Measurements from ENCODE around the gene PVALEF. TPM values are rescaled to one million over a fixed set of nuclear protein-coding genes. Genes with fewer than 3 reads are reported as not detected.

PVALEF gene
- total RNA-seq, 4 donors from 2014 or later, result not detected

DNA sequence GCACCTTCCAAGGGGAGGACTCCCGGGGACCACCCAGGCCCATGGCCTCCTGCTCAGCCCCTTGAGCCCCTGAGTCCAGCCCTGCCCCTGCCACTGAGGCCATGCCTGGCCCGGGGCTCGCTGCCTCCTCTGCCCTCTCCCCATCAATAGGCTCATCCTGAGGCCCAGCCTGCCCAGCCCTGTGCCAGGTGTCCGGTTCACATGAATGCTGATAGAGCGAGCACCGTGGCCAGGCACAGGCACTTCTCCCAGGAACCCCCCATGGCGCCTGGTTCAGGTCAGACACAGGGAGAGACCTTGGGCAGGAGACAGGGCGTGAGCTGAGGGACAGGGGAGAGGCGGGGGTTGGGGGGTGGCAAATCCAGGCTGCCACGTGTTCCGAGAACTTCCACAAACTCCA is 2.8 kb upstream of the PVALEF start:
- TF ChIP-seq, protein P1, sequence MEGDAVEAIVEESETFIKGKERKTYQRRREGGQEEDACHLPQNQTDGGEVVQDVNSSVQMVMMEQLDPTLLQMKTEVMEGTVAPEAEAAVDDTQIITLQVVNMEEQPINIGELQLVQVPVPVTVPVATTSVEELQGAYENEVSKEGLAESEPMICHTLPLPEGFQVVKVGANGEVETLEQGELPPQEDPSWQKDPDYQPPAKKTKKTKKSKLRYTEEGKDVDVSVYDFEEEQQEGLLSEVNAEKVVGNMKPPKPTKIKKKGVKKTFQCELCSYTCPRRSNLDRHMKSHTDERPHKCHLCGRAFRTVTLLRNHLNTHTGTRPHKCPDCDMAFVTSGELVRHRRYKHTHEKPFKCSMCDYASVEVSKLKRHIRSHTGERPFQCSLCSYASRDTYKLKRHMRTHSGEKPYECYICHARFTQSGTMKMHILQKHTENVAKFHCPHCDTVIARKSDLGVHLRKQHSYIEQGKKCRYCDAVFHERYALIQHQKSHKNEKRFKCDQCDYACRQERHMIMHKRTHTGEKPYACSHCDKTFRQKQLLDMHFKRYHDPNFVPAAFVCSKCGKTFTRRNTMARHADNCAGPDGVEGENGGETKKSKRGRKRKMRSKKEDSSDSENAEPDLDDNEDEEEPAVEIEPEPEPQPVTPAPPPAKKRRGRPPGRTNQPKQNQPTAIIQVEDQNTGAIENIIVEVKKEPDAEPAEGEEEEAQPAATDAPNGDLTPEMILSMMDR (IDR thresholded peaks at IDR 0.05), result no peak
- no peak for DNase-seq (ENCODE audit: low spot score)
- no peak for ATAC-seq (ENCODE audit: low FRiP score)

DNA sequence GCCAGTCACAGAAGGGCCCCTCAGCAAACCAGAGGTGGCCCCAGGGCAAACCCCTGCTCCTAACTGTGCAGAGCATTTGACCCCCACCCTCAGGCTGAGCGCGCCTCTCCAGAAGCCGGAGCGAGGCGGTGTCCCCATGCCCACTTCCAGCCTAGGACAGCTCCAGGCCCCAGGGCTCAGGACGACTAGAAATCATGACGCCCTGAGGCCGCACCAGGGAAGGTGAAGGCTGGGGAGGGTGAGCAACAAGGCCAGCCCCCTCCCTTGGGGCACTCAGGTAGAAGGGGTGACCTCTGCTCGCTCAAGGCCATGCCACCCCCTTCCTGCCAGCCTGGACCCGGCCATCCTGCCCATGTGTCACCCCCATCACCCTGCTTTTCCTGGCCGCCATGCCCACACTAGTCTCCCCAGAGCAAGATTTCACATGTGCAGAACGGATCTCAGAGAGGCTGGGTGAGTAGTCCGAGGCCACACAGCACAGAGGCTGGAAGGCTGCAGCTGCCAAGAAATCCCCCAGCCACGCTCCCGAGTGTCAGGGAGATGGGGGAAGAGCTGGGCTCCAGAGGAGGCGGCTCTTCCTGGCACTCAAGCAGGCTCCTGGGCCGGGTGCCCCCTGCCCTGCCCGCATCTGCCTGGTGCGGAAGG is 2.1 kb upstream of the PVALEF start:
- no peak for ATAC-seq (ENCODE audit: low FRiP score)
- no peak for DNase-seq (ENCODE audit: low spot score)
- TF ChIP-seq, protein P1 (IDR thresholded peaks at IDR 0.05), result no peak

DNA sequence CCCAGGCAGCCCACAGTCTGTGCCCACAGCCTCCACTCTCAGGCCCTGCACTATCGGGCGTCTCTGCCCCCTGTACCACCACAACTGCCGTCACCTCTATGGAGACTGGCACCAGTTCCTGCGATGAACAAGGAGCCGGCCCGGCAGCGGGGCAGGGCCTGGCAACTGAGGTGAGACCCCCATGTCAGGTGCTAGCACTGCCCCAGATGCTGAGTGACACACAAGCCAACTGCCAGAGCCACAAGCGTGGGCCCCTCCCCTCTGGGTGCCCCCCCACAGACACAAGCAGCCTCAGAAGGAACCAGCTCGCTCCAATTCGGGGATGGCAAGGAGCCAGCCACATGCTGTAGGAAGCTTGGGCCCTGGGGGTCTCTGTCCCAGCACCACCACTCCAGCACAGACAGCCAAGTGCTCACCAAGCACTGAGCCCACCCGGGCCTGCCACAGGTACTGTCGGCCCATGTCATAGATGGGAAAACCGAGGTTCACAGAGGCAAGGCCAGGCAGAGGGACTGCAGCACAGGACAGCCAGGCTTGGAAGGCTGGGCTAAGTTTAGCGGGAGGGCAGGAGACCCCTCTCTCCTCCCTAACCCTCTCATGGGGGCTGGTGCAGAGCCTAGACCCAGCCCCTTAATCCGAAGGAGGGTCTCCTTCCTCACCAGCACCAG is 1.5 kb upstream of the PVALEF start:
- TF ChIP-seq, protein P1 (IDR thresholded peaks at IDR 0.05), result no peak
- ATAC-seq (ENCODE audit: low FRiP score) (no peak), DNase-seq (ENCODE audit: low spot score) (no peak)

DNA sequence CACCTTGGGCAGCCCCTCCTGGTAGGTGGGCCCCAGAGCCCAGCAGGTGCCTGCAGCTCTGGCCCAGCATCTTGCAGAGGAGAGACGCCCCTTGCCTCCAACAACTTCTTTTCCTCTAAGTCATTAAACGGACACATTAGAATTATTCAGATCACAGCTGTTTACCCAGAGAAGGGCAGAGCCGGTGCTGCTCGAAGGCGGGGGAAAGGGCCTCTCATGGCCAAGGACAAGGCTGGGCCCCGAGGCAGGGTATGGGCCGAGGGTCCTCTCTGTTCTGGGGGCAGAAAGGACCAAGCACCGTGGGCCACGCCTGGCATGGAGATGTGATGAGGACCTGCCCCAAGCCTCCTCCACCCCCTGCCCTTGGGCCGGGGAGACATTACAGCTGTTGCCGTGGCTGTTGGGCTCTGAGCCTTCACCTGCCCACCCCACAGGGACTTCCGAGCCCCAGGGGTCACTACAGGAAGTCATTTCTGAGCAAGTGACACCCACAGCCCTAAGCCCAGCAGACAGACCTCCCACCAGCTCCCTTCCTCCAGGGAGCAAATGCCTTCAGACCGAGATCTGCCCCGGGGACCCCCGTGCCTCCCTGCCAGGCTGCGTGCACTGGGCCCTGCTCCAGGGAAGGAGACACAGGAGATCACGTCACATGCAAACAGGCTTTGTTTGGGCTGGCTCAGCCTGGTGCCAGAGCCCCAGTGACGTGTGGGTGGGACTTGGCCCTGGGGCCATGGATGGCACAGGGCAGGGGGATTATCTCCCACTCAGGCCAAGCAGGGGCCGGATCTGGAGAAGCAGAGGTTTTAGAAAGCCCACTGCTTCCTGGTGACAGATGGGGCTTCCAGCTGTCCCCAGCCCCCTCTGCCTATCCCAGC is 699 bp upstream of the PVALEF start:
- TF ChIP-seq, protein P1 (IDR thresholded peaks at IDR 0.05), result no peak
- DNase-seq (ENCODE audit: low spot score), result no peak
- no peak for ATAC-seq (ENCODE audit: low FRiP score)

DNA sequence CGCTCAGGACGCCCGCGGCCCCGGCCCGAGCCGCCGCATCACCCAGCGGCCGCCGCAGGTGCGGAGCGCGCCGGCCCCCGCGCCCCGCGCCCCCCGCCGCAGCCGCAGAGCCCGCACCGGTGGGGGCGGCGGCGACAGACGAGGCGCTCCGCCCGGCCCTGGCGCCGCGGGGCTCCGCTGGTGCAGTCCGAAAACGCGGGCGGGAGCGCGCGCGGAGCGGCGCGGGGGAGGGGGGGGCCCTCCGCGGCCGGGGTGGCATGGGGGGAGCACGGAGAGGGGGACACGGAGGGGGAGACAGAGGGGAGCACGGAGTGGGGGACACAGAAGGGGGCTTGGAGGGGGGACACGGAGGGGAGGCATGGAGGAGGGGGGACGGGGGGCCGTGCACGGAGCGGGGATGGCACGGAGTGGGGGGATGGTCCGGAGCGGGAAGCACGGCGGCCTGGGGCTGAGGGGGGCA is 756 bp downstream of the PVALEF start, which contains the start of gene AATK:
Gene AATK (minus strand): TSS at position 189 of the 460 bp plus-strand sequence. CDS start 229 bp downstream, outside the sequence.
- TF ChIP-seq, protein P1 (IDR thresholded peaks at IDR 0.05), result no peak
- DNase-seq (ENCODE audit: low spot score) (no peak), ATAC-seq (ENCODE audit: low FRiP score) (no peak)

DNA sequence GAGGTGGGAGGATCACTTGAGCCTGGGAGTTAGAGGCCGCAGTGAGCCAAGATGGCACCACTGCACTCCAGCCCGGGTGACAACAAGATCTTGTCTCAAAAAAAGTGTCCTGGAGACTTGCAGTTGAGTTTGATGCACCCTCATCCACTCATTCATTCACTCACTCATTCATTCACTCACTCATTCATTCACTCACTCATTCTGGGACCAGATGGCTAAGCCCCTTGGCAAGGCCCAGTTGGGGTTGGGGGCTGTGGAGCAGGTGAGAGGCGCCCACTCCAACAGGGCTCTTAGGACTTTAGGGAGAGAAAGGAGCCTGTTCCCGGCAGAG is 1.9 kb downstream of the PVALEF start:
- TF ChIP-seq, protein P1 (IDR thresholded peaks at IDR 0.05), result no peak
- DNase-seq (ENCODE audit: low spot score) (no peak), ATAC-seq (ENCODE audit: low FRiP score) (no peak)
